Measurements from ENCODE around the gene TTLL11.

The TTLL11 gene

GRCh38 chr9:121942866-121943382 lies 150.2 kb downstream of the TTLL11 start:
- no peaks in the 10 kb centered on the region; the same call in 1 of the 2 replicates for H3K27me3 ChIP-seq (replicated peaks; ENCODE audit: control insufficient read depth, insufficient read depth, low read length)
- DNase-seq (ENCODE audit: extremely low read depth, insufficient read length), result no peak
- no peaks in the 10 kb centered on the region for H3K36me3 ChIP-seq (ENCODE audit: control insufficient read depth, insufficient read depth, low read length)
- H3K4me3 ChIP-seq (replicated peaks; ENCODE audit: low read depth, low read length), result no peak overlapping the region
- no peak for TF ChIP-seq CTCF (IDR thresholded peaks at IDR 0.05; ENCODE audit: insufficient read depth, low read length, poor library complexity, severe bottlenecking)

GRCh38 chr9:121942313-121942712 lies 150.8 kb downstream of the TTLL11 start:
- no peak for DNase-seq (ENCODE audit: extremely low read depth, insufficient read length)
- no peak for TF ChIP-seq CTCF (IDR thresholded peaks at IDR 0.05; ENCODE audit: insufficient read depth, low read length, poor library complexity, severe bottlenecking)
- H3K27me3 ChIP-seq (replicated peaks; ENCODE audit: control insufficient read depth, insufficient read depth, low read length), result no peaks in the 10 kb centered on the region; the same call in 1 of the 2 replicates
- no peak overlapping the region for H3K4me3 ChIP-seq (replicated peaks; ENCODE audit: low read depth, low read length)
- no peaks in the 10 kb centered on the region for H3K36me3 ChIP-seq (ENCODE audit: control insufficient read depth, insufficient read depth, low read length)

- Histone ChIP-seq H3K36me3 (ENCODE audit: control insufficient read depth, insufficient read depth, low read length) (no peaks in the 10 kb centered on the region), H3K4me3 (replicated peaks; ENCODE audit: low read depth, low read length) (no peak overlapping the region), H3K27me3 (replicated peaks; ENCODE audit: control insufficient read depth, insufficient read depth, low read length) (no peaks in the 10 kb centered on the region; the same call in 1 of the 2 replicates)
- no peak for TF ChIP-seq CTCF (IDR thresholded peaks at IDR 0.05; ENCODE audit: insufficient read depth, low read length, poor library complexity, severe bottlenecking)
- no peak for DNase-seq (ENCODE audit: extremely low read depth, insufficient read length)
These were observed 153.5 kb downstream of the TTLL11 start for GRCh38 chr9:121939643-121940042.

- DNase-seq (ENCODE audit: extremely low read depth, insufficient read length), result no peak
- TF ChIP-seq CTCF (IDR thresholded peaks at IDR 0.05; ENCODE audit: insufficient read depth, low read length, poor library complexity, severe bottlenecking), result no peak
These were observed 154.5 kb downstream of the TTLL11 start for GRCh38 chr9:121938621-121939020.

GRCh38 chr9:121937240-121937639 lies 155.9 kb downstream of the TTLL11 start:
- DNase-seq (ENCODE audit: extremely low read depth, insufficient read length), result no peak
- H3K27me3 ChIP-seq (replicated peaks; ENCODE audit: control insufficient read depth, insufficient read depth, low read length), result no peaks in the 10 kb centered on the region; the same call in 1 of the 2 replicates
- H3K36me3 ChIP-seq (ENCODE audit: control insufficient read depth, insufficient read depth, low read length), result no peaks in the 10 kb centered on the region
- no peak for TF ChIP-seq CTCF (IDR thresholded peaks at IDR 0.05; ENCODE audit: insufficient read depth, low read length, poor library complexity, severe bottlenecking)
- H3K4me3 ChIP-seq (replicated peaks; ENCODE audit: low read depth, low read length), result no peak overlapping the region

More at GRCh38 chr9:121938621-121939020, 154.5 kb downstream of the TTLL11 start:
- H3K27me3 ChIP-seq (replicated peaks; ENCODE audit: control insufficient read depth, insufficient read depth, low read length), result no peaks in the 10 kb centered on the region; the same call in 1 of the 2 replicates
- H3K4me3 ChIP-seq (replicated peaks; ENCODE audit: low read depth, low read length), result no peak overlapping the region
- no peaks in the 10 kb centered on the region for H3K36me3 ChIP-seq (ENCODE audit: control insufficient read depth, insufficient read depth, low read length)

- no peaks in the 10 kb centered on the region; the same call in 1 of the 2 replicates for H3K27me3 ChIP-seq (replicated peaks; ENCODE audit: control insufficient read depth, insufficient read depth, low read length)
- H3K4me3 ChIP-seq (replicated peaks; ENCODE audit: low read depth, low read length), result no peak overlapping the region
- no peak for DNase-seq (ENCODE audit: extremely low read depth, insufficient read length)
These were observed 157.4 kb downstream of the TTLL11 start for GRCh38 chr9:121935739-121936138.

More at GRCh38 chr9:121935739-121936138, 157.4 kb downstream of the TTLL11 start:
- no peaks in the 10 kb centered on the region for H3K36me3 ChIP-seq (ENCODE audit: control insufficient read depth, insufficient read depth, low read length)
- no peak for TF ChIP-seq CTCF (IDR thresholded peaks at IDR 0.05; ENCODE audit: insufficient read depth, low read length, poor library complexity, severe bottlenecking)
